Suprapubic skin (tissue), 3 donors: ENCODE data around the gene LGI4.

ENCODE experiments used
- CTCF ChIP-seq, 2 donors: fragments of 200-600 bp in 1 of 2; fragments of 450-650 bp in 1 of 2; sonication (generic) in 1 of 2; IDR thresholded peaks; one replicate each; pipeline ENCODE4 v1.5.1; 2016 to 2019; ENCODE audit warnings: antibody characterized with exemption in 2 of 2, mild to moderate bottlenecking in 1 of 2, moderate library complexity in 1 of 2
- POLR2A ChIP-seq, 2 donors: fragments of 450-650 bp; IDR thresholded peaks; one replicate each; pipeline ENCODE4 v1.6.1; 2017; ENCODE audit warnings: antibody characterized with exemption in 2 of 2, mild to moderate bottlenecking in 2 of 2, moderate library complexity in 2 of 2

- no peak for TF ChIP-seq POLR2A (IDR thresholded peaks at IDR 0.05)
- no peak for TF ChIP-seq CTCF (IDR thresholded peaks at IDR 0.05)
These were observed 46.5 kb downstream of the LGI4 start for GRCh38 chr19:35088131-35088913.
